GM23248 (cell line): ENCODE measurements around the gene DCAF6.

ENCODE experiments used
- EZH2 ChIP-seq: fragments of 200-600 bp; sonication (generic); IDR thresholded peaks from 2 replicates; pipeline ENCODE4 v1.6.1; 2018; ENCODE audit warnings: antibody characterized with exemption, mild to moderate bottlenecking; ENCODE audit not compliant: insufficient read depth, poor library complexity, severe bottlenecking
- EZH2phosphoT487 ChIP-seq: fragments of 200-600 bp; sonication (generic); IDR thresholded peaks from 2 replicates; pipeline ENCODE4 v1.6.1; 2018; ENCODE audit warnings: antibody characterized with exemption, moderate library complexity, mild to moderate bottlenecking, low read depth; ENCODE audit not compliant: insufficient read depth

DNA sequence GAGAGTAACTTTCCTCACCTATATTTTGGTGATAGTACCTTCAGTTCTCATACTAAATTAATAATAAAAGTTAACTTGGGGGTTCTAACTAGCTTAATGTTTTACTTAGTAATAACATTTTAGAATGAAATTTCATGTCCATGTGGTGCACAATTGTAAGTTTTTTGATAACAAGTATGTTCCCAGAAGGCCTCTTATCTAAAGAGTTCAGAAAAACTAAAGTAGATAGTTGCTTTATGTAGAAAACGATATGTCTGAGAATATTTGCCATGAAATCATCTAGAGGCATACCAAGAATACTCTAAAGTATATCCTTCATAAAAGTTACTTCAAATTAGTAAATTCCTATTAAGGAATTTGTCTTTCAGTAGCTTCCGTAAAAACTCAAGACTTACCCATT, 12.4 kb upstream of the DCAF6 start:
- TF ChIP-seq EZH2 (no peak), EZH2phosphoT487 (no peak)
